GM19043 (cell line): ENCODE data around the gene DNAJB13.

Experiments
- ATAC-seq: cut with Tn5 transposase; IDR thresholded peaks from one replicate; pipeline ENCODE4 v1.9.1; 2021; ENCODE audit warnings: low read depth; ENCODE audit not compliant: unreplicated experiment

Gene DNAJB13

GRCh38 chr11:73998846-73999575 is 48.2 kb downstream of the DNAJB13 start:
- no peak for ATAC-seq

DNA sequence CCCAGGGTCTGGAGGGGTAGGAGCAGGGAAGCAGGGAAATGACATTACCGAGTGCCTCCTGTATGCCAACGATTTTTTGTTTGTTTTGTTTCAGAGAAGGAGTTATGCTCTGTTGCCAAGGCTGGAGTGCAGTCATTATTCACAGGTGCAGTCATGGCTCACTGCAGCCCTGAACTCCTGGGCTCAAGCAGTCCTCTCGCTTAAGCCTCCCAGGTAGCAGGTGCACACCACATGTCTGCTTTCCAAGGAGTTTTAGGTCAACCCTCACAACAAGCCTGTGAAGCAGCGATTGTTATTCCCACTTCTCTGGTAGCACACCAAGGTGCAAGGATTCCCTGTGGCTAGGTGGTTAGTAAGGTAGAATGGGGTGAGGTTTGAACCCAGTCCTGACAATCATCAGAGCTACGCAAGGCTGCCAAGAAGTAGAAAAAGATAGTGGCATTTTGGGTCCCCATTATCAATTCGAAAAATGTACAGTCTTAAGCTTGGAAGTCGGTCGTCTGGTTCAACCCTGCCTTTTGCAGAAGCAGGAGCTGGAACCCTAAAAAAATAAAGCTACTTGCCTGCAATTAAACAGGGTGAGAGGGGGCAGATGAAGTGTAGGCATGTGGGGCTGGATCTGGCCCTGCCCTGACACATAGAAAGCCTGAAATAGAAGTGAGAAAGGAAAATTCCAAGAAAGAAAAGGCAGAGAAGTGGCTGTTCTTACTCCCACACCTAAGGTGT is 48.9 kb downstream of the DNAJB13 start:
- ATAC-seq, result no peak

DNA sequence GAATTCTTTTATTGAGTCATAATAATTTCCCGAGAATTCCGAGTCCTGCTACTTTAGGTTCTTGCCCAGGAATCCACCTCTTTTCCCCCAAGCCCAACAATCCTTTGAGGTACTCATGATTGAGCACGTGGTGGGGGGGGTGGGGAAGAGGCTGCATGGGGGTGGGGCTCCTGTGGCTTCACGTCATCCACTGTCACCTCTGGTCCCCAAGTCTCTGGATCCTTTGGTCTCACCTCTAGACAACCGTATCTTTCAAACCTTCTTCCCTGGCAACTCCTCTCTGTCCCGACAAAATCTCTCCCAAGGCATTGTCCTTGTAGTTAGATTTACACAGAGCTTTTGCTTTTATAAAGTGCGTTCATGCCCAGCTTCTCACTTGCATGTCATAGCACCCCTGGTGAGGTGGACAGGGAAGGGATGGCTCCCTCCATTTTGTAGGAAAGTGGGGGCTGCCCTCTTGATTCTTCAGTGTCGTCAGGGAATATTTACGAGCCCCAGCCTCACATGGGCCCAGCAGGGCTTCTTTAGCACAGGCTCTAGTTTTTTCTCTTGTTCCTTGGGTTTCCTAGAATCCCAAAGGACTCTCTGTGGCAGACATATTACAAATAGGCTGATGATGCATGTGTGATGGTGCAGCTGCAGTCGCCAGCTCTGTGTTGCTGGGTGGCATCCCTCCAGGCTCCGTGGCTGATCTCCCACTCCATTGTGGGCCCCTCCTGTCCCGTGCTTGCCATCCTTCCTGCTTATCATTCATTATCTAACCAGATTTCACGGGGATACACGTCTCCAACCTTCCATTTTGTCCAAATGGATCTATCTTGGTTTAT is 49.7 kb downstream of the DNAJB13 start:
- no peak for ATAC-seq

- no peak for ATAC-seq
Observed at GRCh38 chr11:74001822-74002286, 51.0 kb downstream of the DNAJB13 start.

DNA sequence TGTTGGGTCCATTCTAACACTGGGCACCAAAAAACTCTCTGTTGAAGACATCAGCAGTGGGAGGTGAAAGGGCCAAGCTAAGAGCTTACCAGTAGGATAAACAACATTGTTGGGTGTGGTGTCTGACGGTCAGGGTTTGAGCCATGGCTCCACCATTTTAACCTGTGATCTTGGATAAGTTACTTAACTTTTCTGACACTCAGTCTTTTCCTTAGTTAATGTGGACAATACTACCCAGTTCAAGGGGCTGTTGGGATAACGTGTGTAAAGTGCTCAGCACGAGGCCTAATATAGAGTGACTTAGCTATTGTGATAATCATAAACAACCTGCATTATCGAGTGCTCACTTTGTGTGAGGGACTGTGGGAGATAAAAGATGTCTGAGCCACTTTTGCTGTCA is 52.0 kb downstream of the DNAJB13 start:
- ATAC-seq, result no peak

GRCh38 chr11:74004046-74004695 is 53.3 kb downstream of the DNAJB13 start:
- ATAC-seq, result no peak

- no peak for ATAC-seq
Observed at GRCh38 chr11:74004759-74005615, 54.2 kb downstream of the DNAJB13 start.

DNA sequence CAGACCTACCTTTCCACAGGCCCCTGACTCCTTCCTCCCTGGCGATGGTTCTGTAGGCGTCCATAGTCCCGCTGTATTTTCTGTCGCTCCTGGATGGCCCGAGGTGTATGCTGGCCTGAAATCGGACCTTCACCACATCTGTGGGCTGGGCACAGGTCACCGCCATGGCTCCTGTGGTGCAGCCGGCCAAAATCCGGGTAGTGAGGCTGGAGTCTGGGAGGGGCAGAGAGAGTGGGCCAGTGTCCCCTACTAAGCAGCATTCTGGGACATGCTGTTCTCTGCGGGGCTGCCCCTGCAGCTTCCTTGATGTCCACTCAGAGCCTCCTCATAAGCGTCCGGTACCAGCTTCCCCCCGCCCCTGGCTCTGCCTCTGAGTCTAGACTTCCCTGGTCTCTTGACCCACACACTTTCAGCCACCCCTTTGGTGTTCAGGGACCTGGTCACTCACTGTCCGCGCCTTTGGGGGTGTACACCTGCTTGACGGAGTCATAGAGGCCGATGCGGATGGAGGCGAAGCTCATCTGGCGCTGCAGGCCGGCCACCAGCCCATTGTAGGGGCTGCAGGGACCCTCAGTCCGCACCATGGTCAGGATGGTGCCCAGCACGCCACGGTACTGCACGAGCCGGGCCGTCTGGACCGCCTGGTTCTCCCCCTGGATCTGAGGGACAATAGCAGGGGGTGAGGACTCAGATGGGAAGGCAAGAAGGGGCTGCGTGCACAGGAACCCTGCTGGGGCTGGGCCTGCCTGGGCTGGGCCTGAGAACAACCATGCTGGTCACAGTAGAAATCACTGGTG is 55.1 kb downstream of the DNAJB13 start:
- no peak for ATAC-seq

- no peak for ATAC-seq
Observed at GRCh38 chr11:74006743-74007304, 56.0 kb downstream of the DNAJB13 start.

- no peak for ATAC-seq
Observed at GRCh38 chr11:74007691-74008372, 57.0 kb downstream of the DNAJB13 start.

DNA sequence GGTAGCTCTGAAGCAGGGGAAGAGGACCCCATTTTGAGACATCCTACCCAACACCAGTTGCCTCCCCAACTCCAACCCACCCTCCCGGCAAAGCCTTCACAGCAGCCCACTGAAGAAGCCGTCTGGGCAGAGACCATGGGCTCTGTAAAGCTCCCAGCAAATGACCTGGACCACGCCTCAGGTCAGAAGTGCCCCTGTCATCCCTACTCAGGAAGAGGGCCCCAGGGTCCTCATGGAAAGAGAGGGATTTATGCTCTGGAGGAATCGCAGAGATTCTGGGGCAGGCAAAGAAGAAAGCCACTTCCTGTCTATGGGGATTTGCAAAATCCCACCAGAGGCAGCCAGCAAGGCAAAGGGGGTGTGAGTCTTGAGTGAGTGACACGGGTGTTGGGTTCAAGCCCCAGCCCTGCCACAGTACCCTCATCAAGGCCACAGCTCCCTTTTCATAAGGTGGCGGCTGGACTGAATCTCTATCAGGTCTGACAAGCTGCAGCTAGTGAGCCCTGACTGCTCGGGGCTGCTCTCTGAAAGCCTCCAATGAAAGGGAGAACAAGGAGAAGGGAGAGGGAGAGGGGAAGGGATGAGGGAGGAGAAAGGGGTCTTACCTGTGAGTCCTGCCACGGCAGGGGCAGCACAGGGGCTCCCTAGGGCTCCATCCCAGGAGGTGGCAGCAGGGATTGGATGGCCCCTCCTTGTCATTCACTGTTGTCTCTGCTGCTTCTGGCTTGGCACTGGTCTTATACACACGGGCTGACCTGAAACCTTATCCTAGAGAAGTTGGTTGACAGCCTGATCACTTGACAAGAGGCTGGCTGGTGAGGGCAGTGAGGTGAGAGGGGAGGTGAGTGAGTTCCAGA is 57.8 kb downstream of the DNAJB13 start, which contains the start of gene UCP3:
Gene UCP3, minus strand, starts transcription at position 713 of the 857 bp plus-strand sequence. CDS start 2,043 bp downstream, outside the sequence.
- ATAC-seq, result no peak

GRCh38 chr11:74009230-74009547 is 58.4 kb downstream of the DNAJB13 start:
- no peak for ATAC-seq

DNA sequence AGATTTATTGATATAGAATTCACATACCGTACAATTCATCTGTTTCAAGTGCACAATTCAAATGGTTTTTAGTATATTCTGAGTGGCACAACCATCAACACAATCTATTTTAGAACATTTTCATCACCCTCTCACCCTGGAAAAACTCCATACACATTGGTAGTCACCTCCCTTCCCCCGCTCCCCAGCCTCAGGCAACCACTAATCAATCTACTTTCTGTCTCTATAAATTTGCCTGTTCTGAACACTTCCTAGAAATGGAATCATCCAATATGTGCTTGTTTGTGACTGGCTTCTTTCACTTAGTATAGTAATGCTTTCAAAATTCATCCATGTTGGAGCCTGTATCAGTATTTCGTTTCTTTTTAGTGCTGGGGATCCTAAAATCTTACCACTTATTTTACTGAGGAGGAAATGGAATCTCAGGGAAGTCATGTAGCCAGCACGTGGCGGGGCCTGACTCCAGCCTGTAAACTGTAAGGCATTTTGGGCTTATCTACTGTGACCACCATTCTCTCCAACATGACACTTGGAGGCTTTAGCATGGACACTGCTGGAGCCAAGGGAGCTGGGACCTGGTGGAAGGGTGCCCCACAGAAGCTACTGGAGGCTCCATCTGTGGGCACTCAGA is 59.0 kb downstream of the DNAJB13 start:
- no peak for ATAC-seq

DNA sequence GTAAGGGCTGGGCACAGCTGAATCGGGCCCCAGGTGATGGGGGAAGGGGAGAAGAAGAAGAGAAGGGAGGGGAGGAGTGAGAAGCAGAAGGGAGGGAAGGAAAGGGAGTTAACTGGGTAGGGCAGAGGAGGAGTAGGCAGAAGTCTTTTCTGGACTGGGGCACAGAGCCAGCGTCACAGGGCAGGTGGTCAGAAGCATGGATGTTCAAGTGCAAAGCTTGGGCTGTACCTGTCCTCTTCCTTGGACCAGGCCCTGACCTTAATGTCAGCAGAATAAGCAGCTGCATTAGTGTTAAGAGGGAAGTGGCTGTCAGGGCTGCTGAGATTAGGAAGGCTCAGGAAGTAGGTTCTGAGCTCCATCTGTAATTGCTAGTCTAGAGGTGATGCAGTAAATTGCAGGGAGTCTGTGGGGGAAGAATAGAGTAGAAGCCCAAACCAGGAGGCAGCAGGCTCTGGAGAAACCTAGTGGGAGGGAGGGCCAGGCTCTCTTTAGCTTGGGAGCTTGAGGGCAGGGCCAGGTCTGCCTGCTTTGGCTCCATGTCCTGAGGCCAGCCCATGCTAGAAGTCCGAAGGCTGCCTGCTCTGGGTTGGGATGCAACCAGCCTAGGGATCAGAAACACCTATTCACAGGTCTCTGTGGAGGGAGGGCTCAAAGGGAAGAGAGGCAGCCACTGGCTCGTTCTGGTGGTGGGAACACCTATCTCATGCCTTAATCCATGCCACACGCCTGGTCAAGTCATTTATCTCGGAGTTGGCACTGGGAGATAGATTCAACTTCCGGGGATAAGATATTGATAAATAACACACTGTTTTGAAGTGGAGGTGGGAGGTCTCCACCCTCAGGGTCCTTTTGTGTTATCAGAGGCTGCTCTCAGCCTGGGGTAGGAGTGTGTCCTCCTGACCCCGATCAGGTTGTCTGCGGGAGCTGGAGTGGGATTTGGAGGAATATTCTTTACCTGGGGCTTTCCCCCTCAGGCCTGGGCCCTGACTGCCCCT is 59.8 kb downstream of the DNAJB13 start:
- no peak for ATAC-seq

DNA sequence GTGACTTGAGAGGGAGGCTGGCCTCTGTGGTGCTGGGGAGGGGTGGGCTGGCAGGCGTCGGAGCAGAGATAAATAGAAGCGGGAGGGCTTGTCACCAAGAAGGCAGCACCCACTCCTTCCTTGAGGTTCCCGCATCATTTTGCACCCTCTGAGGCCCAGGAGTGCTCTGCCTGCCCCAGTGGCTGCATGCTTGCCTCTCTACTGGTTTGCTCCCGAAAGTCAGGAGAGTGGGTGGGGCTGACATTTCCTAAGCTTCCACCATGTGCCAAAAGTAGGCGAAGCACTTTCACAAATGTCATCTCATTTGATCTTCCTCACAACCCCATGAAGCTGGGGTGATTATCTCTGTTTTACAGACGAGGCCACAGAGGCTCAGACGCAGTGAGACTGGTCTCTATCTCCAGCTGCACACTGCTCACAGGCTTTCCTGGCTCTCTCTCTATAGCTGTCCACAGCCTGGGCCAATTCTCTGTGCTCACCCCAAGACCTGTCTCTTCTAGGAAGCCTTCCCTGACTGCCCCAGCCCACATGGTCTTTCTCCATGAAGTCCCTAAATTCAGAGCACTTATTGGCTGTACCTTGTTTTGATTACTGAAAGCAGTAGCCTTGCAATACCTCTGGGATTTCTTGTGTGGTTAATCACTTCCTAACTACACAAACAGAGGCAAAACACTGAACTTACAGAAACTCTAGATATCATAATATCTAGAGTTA is 60.7 kb downstream of the DNAJB13 start:
- ATAC-seq, result peak; percentile 79
